ENCODE data around the gene GRHPR. TPM values are rescaled to one million over a fixed set of nuclear protein-coding genes. Genes with fewer than 3 reads are reported as not detected.
"Not testable (repeated sequence)": the region's sequence is repeated elsewhere in the genome, so short reads cannot be mapped to it uniquely, and the experiment has no call there.

GRHPR gene
- total and polyA plus RNA-seq, 2 of the 4 experiments (the other 2 are of a cell fraction): 182 to 191 TPM

DNA sequence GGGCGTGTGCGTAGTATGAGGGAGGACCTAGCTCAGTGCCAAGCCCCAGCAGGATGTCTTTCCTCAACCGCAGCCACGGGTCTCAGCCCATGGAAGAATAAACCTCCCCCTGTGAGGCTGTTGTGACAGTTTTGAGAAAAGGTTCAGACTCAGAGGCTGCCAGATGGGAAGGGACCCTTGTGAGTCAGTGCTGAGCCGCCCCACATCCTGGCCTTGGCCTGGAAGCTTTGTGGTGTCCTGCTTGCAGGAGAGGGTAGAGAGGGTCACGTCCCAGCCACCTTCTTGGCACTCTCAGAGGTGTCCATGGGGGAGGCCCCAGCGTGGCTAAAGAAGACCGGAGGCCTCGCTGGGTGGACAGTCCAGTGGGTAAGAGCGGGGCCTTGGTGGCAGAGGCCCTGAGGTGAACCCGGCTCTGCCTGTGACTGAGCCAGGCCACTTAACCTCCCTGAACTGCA is 2.8 kb downstream of the GRHPR start:
- H3K9me3 ChIP-seq (ENCODE audit: control insufficient read depth, insufficient read depth, low read length): no peaks in the 10 kb centered on the region
- no peak overlapping the region for H3K4me2 ChIP-seq (ENCODE audit: low read depth, low read length)
- 90% methylated on average over 2 of the region's 11 CpGs; no CpG with 5 or more reads in 1 of the 2 experiments for WGBS, 2 experiments (ENCODE audit: extremely low coverage in 2 of 2, insufficient read length in 1 of 2)
- no peak overlapping the region for H2AK9ac ChIP-seq (replicated peaks; ENCODE audit: low read depth, low read length, poor library complexity)
- peaks cover 28% of the 10 kb centered on the region for H4K20me1 ChIP-seq (ENCODE audit: insufficient read depth, low read length)
- ATAC-seq (ENCODE audit: low read depth) (no peak), DNase-seq (no peak)
- H3K36me3 ChIP-seq (ENCODE audit: control insufficient read depth, insufficient read depth, low read length): peaks cover 34% of the 10 kb centered on the region
- ChIA-PET POLR2A (ENCODE audit: unreplicated experiment) (no interaction called here), CTCF (interaction anchor here (1.8 kb wide), 1 partner anchor 11 kb away, joined by 5 read pairs; no protein-coding TSS in a partner anchor)
- no peak overlapping the region for H2BK120ac ChIP-seq (ENCODE audit: low read depth, low read length)
- H4K8ac ChIP-seq (ENCODE audit: low read depth in 2 of 2, low read length in 2 of 2): no peak overlapping the region
- H3K18ac ChIP-seq (ENCODE audit: low read depth, low read length): no peak overlapping the region
- H2AFZ ChIP-seq (replicated peaks; ENCODE audit: low read length, poor library complexity): no peak overlapping the region
- no peaks in the 10 kb centered on the region for H3K27me3 ChIP-seq (ENCODE audit: control insufficient read depth, insufficient read depth, low read length)
- H3K4me1 ChIP-seq (ENCODE audit: control insufficient read depth, insufficient read depth, low read length): peaks cover 9% of the 10 kb centered on the region
- H3K4me3 ChIP-seq (ENCODE audit: insufficient read depth, low read depth, low read length): no peak overlapping the region
- no peak overlapping the region for H2BK20ac ChIP-seq (ENCODE audit: low read depth, low read length)
- intact Hi-C loops (cut with micrococcal nuclease): no loop called here
- H3K4ac ChIP-seq (ENCODE audit: low read depth, low read length): no peak overlapping the region
- no TSS peak for BruUV-seq (replicated peaks)
- peaks cover 16% of the 10 kb centered on the region for H3K9me1 ChIP-seq (ENCODE audit: insufficient read depth, low read length)
- H3K23ac ChIP-seq (ENCODE audit: low read depth, low read length): no peak overlapping the region
- no peak overlapping the region for H2AK5ac ChIP-seq (ENCODE audit: low read depth, low read length)
- H2BK15ac ChIP-seq (ENCODE audit: low read depth, low read length): no peak overlapping the region
- no peak overlapping the region for H3K27ac ChIP-seq (ENCODE audit: insufficient read depth, low read length)
- no peak overlapping the region for H2BK5ac ChIP-seq (ENCODE audit: low read depth, low read length, poor library complexity, severe bottlenecking)
- dilution Hi-C loops (cut with HindIII; ENCODE audit: low sequenced_read_pairs, unreplicated experiment): no loop called here
- no peak overlapping the region for H3K14ac ChIP-seq (replicated peaks; ENCODE audit: low read depth, low read length)
- H3K79me1 ChIP-seq (ENCODE audit: low read depth in 1 of 2, low read length in 2 of 2): peaks cover 16 to 51% of the 10 kb centered on the region in 2 experiments
- no peak overlapping the region for H4K91ac ChIP-seq (ENCODE audit: insufficient read depth, low read depth, low read length)
- TF ChIP-seq BHLHE40 (IDR thresholded peaks at IDR 0.05; ENCODE audit: low read depth, low read length) (no peak), MAZ (IDR thresholded peaks at IDR 0.05; ENCODE audit: borderline replicate concordance, low read depth, low read length) (no peak), MAFK (IDR thresholded peaks at IDR 0.05; ENCODE audit: low read depth, low read length) (no peak), CHD1 (IDR thresholded peaks at IDR 0.05; ENCODE audit: low read depth, low read length) (no peak), SMC3 (IDR thresholded peaks at IDR 0.05; ENCODE audit: low read depth, low read length) (no peak), MXI1 (IDR thresholded peaks at IDR 0.05; ENCODE audit: borderline replicate concordance, low read depth, low read length) (no peak), RCOR1 (IDR thresholded peaks at IDR 0.05; ENCODE audit: insufficient replicate concordance, low read length) (no peak)
- TF ChIP-seq, protein P1, sequence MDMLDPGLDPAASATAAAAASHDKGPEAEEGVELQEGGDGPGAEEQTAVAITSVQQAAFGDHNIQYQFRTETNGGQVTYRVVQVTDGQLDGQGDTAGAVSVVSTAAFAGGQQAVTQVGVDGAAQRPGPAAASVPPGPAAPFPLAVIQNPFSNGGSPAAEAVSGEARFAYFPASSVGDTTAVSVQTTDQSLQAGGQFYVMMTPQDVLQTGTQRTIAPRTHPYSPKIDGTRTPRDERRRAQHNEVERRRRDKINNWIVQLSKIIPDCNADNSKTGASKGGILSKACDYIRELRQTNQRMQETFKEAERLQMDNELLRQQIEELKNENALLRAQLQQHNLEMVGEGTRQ (IDR thresholded peaks at IDR 0.05; ENCODE audit: low read depth, low read length): no peak
- no peak overlapping the region for H4K5ac ChIP-seq (ENCODE audit: low read depth, low read length)
- in situ Hi-C loops (cut with MboI; ENCODE audit: low sequenced_read_pairs): no loop called here
- H3K56ac ChIP-seq (ENCODE audit: extremely low read depth, insufficient read depth, low read length): no peak overlapping the region
- no peak overlapping the region for H3K9ac ChIP-seq (ENCODE audit: low read depth, low read length)

DNA sequence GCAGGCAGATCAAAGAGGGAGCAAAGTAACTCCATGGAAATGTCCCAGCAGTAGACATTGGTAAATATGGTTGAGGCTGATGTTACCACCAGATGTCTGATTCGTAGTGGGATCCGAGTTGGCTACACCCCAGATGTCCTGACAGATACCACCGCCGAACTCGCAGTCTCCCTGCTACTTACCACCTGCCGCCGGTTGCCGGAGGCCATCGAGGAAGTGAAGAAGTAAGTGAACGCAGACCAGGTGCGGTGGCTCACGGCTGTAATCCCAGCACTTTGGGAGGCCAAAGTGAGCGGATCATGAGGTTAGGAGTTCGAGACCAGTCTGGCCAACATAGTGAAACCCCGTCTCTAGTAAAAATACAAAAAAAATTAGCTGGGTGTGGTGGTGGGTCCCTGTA is 3.9 kb downstream of the GRHPR start:
- H3K9ac ChIP-seq (ENCODE audit: low read depth, low read length); H4K8ac ChIP-seq (ENCODE audit: low read depth in 2 of 2, low read length in 2 of 2); DNase-seq; dilution Hi-C loops (cut with HindIII; ENCODE audit: low sequenced_read_pairs, unreplicated experiment); H4K91ac ChIP-seq (ENCODE audit: insufficient read depth, low read depth, low read length); H3K18ac ChIP-seq (ENCODE audit: low read depth, low read length); H3K27me3 ChIP-seq (ENCODE audit: control insufficient read depth, insufficient read depth, low read length); intact Hi-C loops (cut with micrococcal nuclease); H2BK15ac ChIP-seq (ENCODE audit: low read depth, low read length); H3K23ac ChIP-seq (ENCODE audit: low read depth, low read length); H3K4ac ChIP-seq (ENCODE audit: low read depth, low read length); H3K27ac ChIP-seq (ENCODE audit: insufficient read depth, low read length); H2BK120ac ChIP-seq (ENCODE audit: low read depth, low read length); H3K9me3 ChIP-seq (ENCODE audit: control insufficient read depth, insufficient read depth, low read length); H3K56ac ChIP-seq (ENCODE audit: extremely low read depth, insufficient read depth, low read length); H2AK5ac ChIP-seq (ENCODE audit: low read depth, low read length); H2AFZ ChIP-seq (replicated peaks; ENCODE audit: low read length, poor library complexity); H3K14ac ChIP-seq (replicated peaks; ENCODE audit: low read depth, low read length); H4K5ac ChIP-seq (ENCODE audit: low read depth, low read length); H3K4me3 ChIP-seq (ENCODE audit: insufficient read depth, low read depth, low read length); H2BK5ac ChIP-seq (ENCODE audit: low read depth, low read length, poor library complexity, severe bottlenecking); in situ Hi-C loops (cut with MboI; ENCODE audit: low sequenced_read_pairs); BruUV-seq (replicated peaks); H2BK20ac ChIP-seq (ENCODE audit: low read depth, low read length); H3K4me1 ChIP-seq (ENCODE audit: control insufficient read depth, insufficient read depth, low read length); ATAC-seq (ENCODE audit: low read depth); H2AK9ac ChIP-seq (replicated peaks; ENCODE audit: low read depth, low read length, poor library complexity); H3K4me2 ChIP-seq (ENCODE audit: low read depth, low read length): not testable (repeated sequence)
- Histone ChIP-seq H4K20me1 (ENCODE audit: insufficient read depth, low read length) (peaks cover 28% of the 10 kb centered on the region), H3K36me3 (ENCODE audit: control insufficient read depth, insufficient read depth, low read length) (peaks cover 37% of the 10 kb centered on the region), H3K9me1 (ENCODE audit: insufficient read depth, low read length) (peaks cover 16% of the 10 kb centered on the region), H3K79me1 (ENCODE audit: low read depth in 1 of 2, low read length in 2 of 2) (peaks cover 17 to 51% of the 10 kb centered on the region in 2 experiments)
- ChIA-PET CTCF (interaction anchor here (0.7 kb wide), 1 partner anchor 1042 kb away, joined by 4 read pairs; no protein-coding TSS in a partner anchor), POLR2A (ENCODE audit: unreplicated experiment) (interaction anchor here (0.6 kb wide), 1 partner anchor 43 kb away, joined by 4 read pairs; no protein-coding TSS in a partner anchor)
- no CpG with 5 or more reads among the region's 15 CpGs for WGBS, 2 experiments (ENCODE audit: extremely low coverage in 2 of 2, insufficient read length in 1 of 2)
